ENCODE measurements around the gene MAPK8IP3.

DNA sequence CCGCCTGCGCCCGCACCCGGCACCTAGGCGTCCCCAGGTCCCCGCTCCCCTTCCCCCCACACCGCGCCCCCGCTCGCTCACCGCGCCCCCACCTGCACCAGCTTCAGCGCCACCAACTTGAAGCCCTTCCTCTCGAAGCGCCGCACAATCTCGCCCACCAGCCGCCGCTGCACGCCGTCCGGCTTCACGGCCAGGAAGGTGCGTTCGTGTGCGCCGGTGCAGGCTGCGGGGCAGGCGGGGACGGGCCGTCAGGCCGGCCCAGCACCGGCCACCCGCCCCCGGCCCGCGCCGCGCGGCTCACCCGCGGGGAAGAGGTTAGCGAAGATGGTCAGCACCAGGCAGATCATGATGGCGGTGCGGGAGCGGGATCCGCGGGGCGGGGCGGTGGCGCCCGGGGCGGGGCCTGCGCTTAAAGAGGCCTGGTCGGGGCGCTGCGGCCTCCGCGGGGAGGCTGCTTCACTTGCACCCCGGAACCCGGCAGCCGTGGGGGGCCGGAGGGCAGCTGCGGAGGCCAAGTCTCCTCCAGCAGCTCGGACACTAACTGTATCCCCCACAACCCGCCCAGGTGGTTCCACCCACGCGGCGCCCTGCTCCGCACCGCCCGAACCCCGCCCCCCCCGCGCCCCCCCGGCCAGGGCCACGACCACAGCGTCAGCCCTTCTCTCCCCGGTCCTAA, 65.3 kb downstream of the MAPK8IP3 start, which contains the start of gene NME3:
- TF ChIP-seq, protein P1, sequence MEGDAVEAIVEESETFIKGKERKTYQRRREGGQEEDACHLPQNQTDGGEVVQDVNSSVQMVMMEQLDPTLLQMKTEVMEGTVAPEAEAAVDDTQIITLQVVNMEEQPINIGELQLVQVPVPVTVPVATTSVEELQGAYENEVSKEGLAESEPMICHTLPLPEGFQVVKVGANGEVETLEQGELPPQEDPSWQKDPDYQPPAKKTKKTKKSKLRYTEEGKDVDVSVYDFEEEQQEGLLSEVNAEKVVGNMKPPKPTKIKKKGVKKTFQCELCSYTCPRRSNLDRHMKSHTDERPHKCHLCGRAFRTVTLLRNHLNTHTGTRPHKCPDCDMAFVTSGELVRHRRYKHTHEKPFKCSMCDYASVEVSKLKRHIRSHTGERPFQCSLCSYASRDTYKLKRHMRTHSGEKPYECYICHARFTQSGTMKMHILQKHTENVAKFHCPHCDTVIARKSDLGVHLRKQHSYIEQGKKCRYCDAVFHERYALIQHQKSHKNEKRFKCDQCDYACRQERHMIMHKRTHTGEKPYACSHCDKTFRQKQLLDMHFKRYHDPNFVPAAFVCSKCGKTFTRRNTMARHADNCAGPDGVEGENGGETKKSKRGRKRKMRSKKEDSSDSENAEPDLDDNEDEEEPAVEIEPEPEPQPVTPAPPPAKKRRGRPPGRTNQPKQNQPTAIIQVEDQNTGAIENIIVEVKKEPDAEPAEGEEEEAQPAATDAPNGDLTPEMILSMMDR (IDR thresholded peaks at IDR 0.05; ENCODE audit: low read depth, low read length, poor library complexity, severe bottlenecking) = no peak
- TF ChIP-seq EZH2phosphoT487 (IDR thresholded peaks at IDR 0.05; ENCODE audit: borderline replicate concordance, low read length) = no peak

Data from DOHH2 (cell line).